Upper lobe of right lung (tissue), 1 donor: Measurements from ENCODE around the gene WFS1. TPM values are rescaled to one million over a fixed set of nuclear protein-coding genes. Genes with fewer than 3 reads are reported as not detected.

Experiments used
- ATAC-seq: fragments of 200-7000 bp; cut with Tn5 transposase; one replicate; pipeline ENCODE4 v1.9.1; 2020; ENCODE audit warnings: mild to moderate bottlenecking, moderate library complexity
- DNase-seq: peaks from one replicate; pipeline ENCODE4 v3.0.0-alpha.2; 2020
- H3K27ac ChIP-seq: fragments of 200-600 bp; one replicate; pipeline ENCODE4 v1.8.0; 2022
- H3K27me3 ChIP-seq: fragments of 200-600 bp; one replicate; pipeline ENCODE4 v1.8.0; 2022; ENCODE audit warnings: mild to moderate bottlenecking
- H3K36me3 ChIP-seq: fragments of 200-600 bp; one replicate; pipeline ENCODE4 v1.8.0; 2022
- H3K4me1 ChIP-seq: fragments of 200-600 bp; one replicate; pipeline ENCODE4 v1.8.0; 2022
- H3K4me3 ChIP-seq: fragments of 200-600 bp; one replicate; pipeline ENCODE4 v1.8.0; 2022; ENCODE audit warnings: mild to moderate bottlenecking
- H3K9me3 ChIP-seq: fragments of 200-600 bp; one replicate; pipeline ENCODE4 v1.8.0; 2022
- CTCF ChIP-seq: fragments of 200-600 bp; IDR thresholded peaks from one replicate; pipeline ENCODE4 v1.8.0; 2022; ENCODE audit warnings: antibody characterized with exemption
- intact Hi-C: fragments of 100-400 bp; cut with DNase I; formaldehyde crosslinking; loops from one replicate; pipeline ENCODE4 v1.11.0; 2022
- total RNA-seq: library from RNA; stranded (reverse); fragmentation: NEBNext Ultra II Directional; extraction: Animal tissue kit (Norgen Biotek cat#: 25700); gene quantifications from one replicate; pipeline ENCODE4 v1.2.1, GENCODE V29; 2021
- donor health status: DM: no; HTN: yes; CAD: no; lungs with severe emphysema.

Gene WFS1
- total RNA-seq, 1 donor from 2014 or later = 110 TPM

GRCh38 chr4:6338951-6339817, 69.5 kb downstream of the WFS1 start:
- no peak overlapping the region for H3K4me3 ChIP-seq

GRCh38 chr4:6339818-6340445, 70.3 kb downstream of the WFS1 start:
- intact Hi-C loops = no loop called here

More at GRCh38 chr4:6338951-6339817, 69.5 kb downstream of the WFS1 start:
- Histone ChIP-seq H3K4me1 (no peaks in the 10 kb centered on the region), H3K27ac (no peak overlapping the region), H3K27me3 (peaks cover 47% of the 10 kb centered on the region), H3K9me3 (no peaks in the 10 kb centered on the region), H3K36me3 (no peaks in the 10 kb centered on the region)
- no peak for TF ChIP-seq CTCF
- ATAC-seq (no peak), DNase-seq (no peak)
- intact Hi-C loops = no loop called here

GRCh38 chr4:6340446-6341015, 70.9 kb downstream of the WFS1 start:
- peaks cover 41% of the 10 kb centered on the region for H3K27me3 ChIP-seq
- H3K36me3 ChIP-seq = no peaks in the 10 kb centered on the region
- no peak overlapping the region for H3K4me3 ChIP-seq
- TF ChIP-seq CTCF = no peak
- no peaks in the 10 kb centered on the region for H3K9me3 ChIP-seq
- no peaks in the 10 kb centered on the region for H3K4me1 ChIP-seq
- intact Hi-C loops = no loop called here
- H3K27ac ChIP-seq = no peak overlapping the region
- ATAC-seq (no peak), DNase-seq (no peak)

More at GRCh38 chr4:6339818-6340445, 70.3 kb downstream of the WFS1 start:
- Histone ChIP-seq H3K4me3 (no peak overlapping the region), H3K27ac (no peak overlapping the region), H3K9me3 (no peaks in the 10 kb centered on the region), H3K36me3 (no peaks in the 10 kb centered on the region), H3K4me1 (no peaks in the 10 kb centered on the region), H3K27me3 (peaks cover 47% of the 10 kb centered on the region)
- ATAC-seq (no peak), DNase-seq (no peak)
- TF ChIP-seq CTCF = no peak

- H3K9me3 ChIP-seq = no peaks in the 10 kb centered on the region
- no peak overlapping the region for H3K4me3 ChIP-seq
- no peak for ATAC-seq
- H3K27ac ChIP-seq = no peak overlapping the region
- no peaks in the 10 kb centered on the region for H3K36me3 ChIP-seq
- peaks cover 39% of the 10 kb centered on the region for H3K27me3 ChIP-seq
- intact Hi-C loops = no loop called here
- no peak for DNase-seq
- no peaks in the 10 kb centered on the region for H3K4me1 ChIP-seq
- TF ChIP-seq CTCF = no peak
These were observed 72.0 kb downstream of the WFS1 start for GRCh38 chr4:6341696-6342095.

GRCh38 chr4:6342530-6343293, 73.1 kb downstream of the WFS1 start:
- ATAC-seq (peak; percentile 12), DNase-seq (no peak)
- H3K4me3 ChIP-seq = no peak overlapping the region
- peaks cover 33% of the 10 kb centered on the region for H3K27me3 ChIP-seq
- no peaks in the 10 kb centered on the region for H3K36me3 ChIP-seq
- no peak overlapping the region for H3K27ac ChIP-seq
- H3K9me3 ChIP-seq = no peaks in the 10 kb centered on the region
- intact Hi-C loops = no loop called here
- no peak for TF ChIP-seq CTCF
- no peaks in the 10 kb centered on the region for H3K4me1 ChIP-seq
